NCI-H524 treated with DMSO at 0.1 percent for 48 hours (cell line): ENCODE data around the gene SEMA5A.

ENCODE experiments used
- DNase-seq: peaks from one replicate; lab custom pipeline; 2025; lab: John Stamatoyannopoulos, UW

Gene SEMA5A

DNA sequence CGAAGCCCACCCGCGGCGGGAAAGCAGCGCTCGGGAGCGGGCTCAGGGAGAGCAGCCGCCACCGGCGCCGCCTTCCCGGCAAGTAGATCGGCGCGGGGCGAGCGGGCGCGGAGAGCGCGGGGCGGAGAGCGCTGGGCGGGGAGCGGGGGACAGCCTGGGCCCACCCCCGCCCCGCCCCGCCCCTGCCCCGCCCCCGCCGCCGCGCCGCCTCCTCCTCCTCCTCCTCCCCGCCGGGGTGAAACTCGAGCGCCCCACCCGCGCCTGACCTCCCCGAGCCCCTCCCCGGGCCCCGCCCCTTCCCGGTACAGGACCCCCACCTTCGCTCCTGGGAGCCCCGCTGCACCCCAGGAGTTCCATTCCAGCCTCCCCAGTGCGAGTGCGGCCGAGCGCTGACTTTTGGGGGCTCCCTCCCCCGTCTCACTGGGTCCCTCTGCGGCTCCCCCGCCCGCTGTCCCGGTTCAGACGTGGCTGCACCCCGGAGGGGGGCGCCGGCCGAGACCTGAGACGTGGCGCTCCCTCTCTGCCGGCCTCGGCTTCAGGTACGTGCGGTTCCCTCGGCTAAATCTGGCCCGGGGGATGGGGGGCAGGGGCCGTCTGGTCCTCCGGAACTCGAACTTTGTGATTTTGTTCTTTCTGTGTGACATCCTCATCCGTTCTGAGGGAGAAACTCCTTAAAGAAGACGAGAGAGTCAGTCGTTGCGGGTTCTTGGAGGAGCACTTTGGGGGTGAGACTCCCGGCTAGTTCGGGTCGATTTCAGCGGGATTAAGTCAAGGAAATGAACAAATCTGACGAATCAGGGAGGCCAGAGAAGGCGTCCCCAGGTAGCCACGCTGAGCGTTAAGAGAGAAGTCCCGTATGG is at the start of gene SEMA5A:
SEMA5A (minus strand) TSS at position 84 of the 860 bp plus-strand sequence. CDS start 166,129 bp downstream, outside the sequence.
- no peak for DNase-seq

GRCh38 chr5:9594913-9595312 is 49.0 kb upstream of the SEMA5A start:
- DNase-seq, result no peak

DNA sequence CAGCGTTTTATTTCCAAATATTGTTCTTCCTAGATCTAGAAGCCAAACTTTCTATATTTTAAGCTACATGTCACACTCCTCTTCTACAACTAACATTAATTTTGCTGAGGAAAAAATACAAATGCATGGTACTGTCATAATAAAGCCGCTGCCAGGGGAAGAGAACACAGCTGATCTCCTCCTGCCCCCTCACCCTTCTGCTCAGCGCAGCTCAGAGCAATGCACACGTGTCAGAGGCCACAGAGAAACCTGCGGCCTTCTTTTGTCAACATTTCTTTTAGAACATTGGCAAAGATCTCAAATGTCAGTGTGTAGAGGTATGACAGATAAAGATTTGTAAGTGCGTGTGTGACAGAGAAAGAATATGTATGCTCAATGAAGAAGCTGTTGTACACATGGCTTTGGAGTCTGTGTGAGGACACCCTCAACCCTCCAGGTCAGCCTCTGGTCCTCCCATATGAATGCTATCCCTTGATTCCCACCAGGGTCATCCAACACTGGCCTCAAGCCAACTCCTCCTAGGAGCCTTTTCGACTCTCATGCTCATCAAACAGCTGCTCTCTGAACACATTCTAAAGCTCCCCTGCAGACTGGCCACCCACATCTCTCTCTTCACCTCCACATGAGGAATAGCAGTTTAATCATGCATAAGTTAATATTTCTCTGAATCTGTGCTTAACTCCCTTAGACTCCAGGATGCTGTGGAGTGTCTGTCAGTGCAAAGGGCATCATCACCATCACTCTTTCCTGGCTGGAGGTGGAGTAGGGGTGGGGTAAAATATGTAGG is 43.4 kb upstream of the SEMA5A start:
- no peak for DNase-seq

DNA sequence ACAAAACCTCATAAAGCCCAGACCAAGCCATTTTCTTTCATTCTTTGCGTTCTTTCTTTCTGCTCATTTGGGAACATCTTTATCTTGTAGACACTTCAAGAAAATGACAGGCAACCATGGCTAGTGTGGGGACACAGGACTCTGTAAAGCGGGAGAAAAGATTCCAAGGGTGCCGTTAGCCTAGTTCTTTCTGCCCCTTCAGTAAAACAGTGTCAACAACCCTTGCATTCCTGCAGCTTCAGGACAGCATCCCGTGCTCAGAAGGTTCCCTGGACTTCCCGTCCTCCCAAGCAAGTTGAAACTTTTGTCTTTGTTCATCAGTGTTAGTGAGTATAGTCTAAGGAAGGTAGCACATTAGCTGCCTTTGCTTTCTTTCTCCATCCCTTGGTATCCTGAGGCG is 42.4 kb upstream of the SEMA5A start:
- DNase-seq, result no peak

DNA sequence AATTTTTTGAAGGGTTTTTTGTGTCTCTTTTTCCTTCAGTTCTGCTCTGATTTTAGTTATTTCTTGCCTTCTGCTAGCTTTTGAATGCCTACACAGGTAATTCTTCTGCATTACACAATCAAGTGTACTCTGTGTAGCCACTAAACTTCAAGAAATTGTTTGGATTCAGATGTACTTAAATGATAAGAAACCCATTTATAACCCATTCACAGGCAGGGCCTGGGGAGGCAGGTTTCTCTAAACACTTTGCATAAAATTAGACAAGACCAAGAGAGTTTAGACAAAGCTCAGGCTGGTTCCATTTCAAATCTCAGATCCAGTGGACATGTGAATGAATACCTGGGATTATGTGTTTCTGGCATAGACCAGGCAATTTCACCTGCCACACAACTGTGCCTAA is 41.3 kb upstream of the SEMA5A start:
- DNase-seq, result no peak

GRCh38 chr5:9582406-9582805 is 36.5 kb upstream of the SEMA5A start:
- no peak for DNase-seq

DNA sequence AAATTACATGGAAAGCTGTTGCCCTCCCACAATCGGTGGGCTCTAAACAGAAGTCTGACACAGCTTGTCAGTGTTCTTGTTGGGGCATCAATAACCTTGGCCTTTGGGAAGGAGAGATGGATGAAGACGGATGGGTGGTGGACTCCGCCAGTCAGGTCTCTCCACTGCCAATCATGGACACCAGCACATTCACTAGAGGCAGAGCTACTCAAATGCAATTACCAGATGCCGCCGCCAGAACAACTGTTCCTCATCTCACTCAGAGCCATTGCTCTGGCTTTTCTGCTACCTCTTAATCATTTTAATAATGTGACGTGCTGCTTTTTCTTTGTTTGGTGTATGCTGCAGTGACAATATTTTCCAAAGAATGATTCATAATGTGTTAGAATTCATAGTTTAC is 27.9 kb upstream of the SEMA5A start:
- no peak for DNase-seq

GRCh38 chr5:9572246-9572645 is 26.4 kb upstream of the SEMA5A start:
- DNase-seq, result no peak

GRCh38 chr5:9570876-9571275 is 25.0 kb upstream of the SEMA5A start:
- DNase-seq, result no peak

DNA sequence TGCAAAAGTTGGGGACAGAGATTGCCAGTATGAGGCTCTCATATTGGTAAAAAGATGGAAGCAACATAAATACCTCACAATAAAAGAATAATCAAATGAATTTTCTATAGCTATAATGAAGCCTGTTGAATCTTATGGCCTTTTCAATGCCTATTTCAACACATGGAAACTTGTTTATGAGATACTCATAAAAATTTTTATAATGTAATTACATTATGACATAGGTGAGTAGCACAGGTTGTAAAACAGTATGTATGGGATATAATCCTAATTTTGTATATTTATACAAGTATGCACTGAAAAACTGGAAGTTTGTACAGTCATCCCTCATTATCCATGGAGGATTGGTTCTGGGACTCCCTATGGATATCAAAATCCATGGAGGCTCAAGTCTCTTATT is 21.2 kb upstream of the SEMA5A start:
- DNase-seq, result no peak

- DNase-seq, result no peak
Observed at GRCh38 chr5:9564752-9565151, 18.9 kb upstream of the SEMA5A start.

DNA sequence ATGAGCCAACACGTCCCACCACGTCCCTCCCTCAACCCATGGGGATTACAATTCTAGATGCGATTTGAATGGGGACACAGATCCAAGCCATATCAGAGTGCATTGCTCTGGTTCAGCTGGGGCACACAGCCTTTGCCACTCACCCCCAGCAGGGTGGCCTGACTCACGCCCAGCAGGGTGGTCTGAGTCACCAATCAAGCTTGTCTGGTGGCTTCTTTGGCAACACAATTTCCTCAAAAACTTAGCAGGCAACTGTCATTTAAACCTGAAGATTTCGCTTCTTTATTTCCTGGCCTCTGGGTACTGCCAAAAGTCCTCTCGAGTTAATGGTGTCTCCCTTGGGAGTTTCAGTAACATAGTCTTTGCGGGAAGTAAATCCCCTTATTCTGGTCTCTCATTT is 16.3 kb upstream of the SEMA5A start:
- no peak for DNase-seq

DNA sequence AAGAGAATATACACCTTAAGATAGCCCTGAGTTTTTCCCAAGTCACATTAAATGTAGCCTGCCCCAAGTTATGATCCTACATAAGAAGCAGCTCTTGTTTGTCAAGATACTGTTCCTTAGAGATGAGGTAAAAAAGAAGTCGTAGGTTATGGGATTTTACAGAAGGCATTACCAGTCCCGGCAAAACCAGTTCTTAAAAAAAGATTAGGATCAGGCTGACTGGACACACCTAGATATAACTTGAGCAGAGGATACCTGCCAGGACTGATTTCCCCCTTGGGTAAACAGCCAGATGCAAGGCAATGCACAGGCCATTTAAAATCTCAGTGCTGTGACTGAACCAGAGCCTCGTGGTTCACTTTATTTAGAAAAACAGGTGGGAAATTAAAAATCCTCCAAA is 14.1 kb upstream of the SEMA5A start:
- no peak for DNase-seq

DNA sequence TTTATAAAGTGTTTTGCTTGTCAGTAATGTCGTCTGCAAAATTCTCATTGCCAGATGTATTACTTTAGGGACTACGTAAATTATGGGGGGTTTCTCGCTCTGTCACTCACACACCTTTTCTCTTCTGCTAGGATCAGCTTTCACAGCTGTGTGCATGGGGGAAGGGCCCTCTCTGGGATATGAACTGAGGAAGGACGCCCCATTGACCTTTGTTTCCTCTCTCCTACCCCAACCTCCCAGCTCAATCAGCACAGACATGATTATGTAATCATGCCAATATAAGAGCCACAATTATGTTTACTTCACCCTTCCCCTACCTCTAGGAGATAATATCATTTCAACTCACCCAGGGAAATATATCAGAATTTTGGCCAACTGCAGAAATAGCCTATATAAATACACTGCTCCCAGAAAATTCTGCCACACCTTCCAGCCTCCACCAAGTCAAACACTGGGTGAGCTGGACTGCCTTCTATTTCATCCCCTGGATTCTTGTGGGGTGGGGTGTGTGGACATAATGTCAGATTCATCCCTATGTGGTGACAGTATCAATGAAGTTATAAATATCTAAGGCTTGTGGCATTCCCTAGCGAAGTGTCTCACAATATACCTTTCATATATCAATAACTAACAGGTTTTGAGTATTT is 12.6 kb upstream of the SEMA5A start:
- no peak for DNase-seq

DNA sequence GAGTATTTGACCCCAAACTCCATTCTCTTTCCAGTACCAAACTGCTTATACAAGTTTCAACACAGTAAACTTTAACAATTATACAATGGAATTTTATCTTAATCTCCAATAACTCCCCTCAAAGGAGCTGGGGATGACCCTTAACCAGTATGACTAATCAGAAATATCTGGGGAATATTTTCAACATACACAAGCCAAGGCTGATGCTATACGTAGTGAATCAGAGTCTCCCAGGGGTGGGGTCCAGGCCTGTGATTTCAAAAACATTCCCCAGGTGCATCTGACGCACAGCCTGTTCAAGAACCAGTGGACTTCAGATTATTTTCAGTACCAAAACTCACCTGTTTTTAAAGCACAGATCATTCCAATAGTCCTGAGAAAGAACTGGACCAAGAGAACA is 11.8 kb upstream of the SEMA5A start:
- DNase-seq, result no peak

DNA sequence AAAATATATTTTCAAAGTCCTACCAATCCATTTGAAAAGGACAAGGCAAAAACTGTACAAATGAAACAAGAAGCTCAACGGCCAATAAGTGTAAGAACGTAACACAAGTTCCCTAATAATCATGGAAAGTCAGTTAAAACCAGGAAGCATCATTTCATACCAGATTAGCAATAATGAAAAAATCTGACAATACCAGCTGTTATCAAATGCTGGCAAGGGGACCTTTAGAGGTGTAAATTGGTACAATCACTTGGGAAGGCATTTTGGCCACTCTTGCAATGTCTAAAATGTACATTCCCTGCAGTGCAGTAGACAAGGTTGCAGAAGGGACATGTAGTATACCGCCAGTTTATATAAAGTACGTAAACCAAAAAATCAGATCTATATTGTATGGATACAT is 10.1 kb upstream of the SEMA5A start:
- DNase-seq, result no peak

- no peak for DNase-seq
Observed at GRCh38 chr5:9554122-9554521, 8.2 kb upstream of the SEMA5A start.

GRCh38 chr5:9553561-9553960 is 7.7 kb upstream of the SEMA5A start:
- DNase-seq, result no peak

- no peak for DNase-seq
Observed at GRCh38 chr5:9551567-9552537, 6.0 kb upstream of the SEMA5A start.

GRCh38 chr5:9549941-9550340 is 4.1 kb upstream of the SEMA5A start:
- no peak for DNase-seq

DNA sequence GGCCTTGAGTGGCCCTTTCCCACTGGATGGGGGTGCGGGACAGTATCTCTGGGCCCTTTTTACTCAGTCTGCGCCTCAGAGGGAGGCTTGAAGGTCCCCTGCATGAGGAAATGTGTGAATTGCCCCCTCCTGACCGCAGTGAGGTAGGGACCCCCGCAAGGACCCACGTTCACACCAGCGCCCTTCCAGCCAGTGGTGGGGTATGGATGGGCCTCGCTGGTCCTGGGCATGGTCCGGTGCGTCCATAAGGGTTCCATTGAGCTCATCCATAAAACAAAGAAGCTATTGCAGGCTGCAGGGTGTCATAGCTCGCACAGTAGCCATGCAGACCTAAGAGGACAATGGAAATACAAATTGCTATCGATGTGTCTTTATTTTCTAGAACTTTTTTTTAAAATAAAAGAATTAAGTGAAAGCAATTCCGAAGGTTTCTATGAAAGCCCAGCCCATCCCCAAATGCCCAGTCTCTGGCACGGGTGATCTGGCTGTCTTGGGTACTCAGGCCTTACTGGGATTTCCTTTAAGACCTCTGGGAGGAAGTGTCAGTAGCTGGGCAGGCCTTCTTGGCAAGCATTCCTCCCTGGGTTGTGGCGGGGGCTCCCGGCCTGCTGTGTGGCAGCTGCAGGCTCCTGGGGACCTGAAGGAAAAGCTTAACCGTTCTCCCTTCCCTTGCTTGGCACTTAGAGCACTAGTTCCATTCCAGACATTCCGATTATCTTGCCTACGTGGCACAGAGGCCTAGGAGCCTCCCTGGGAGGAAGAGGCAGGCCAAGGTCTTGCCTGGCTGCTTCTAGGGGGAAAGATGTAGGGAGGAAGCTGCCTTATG is 1.5 kb upstream of the SEMA5A start:
- DNase-seq, result no peak
